ENCODE results near the gene HS6ST2.
A peak's percentile ranks its signal among the peaks of the same experiment; 100 is the strongest.

HS6ST2 gene

GRCh38 chrX:132790329-132790728, 168.1 kb downstream of the HS6ST2 start:
- DNase-seq (ENCODE audit: low spot score), result no peak

DNA sequence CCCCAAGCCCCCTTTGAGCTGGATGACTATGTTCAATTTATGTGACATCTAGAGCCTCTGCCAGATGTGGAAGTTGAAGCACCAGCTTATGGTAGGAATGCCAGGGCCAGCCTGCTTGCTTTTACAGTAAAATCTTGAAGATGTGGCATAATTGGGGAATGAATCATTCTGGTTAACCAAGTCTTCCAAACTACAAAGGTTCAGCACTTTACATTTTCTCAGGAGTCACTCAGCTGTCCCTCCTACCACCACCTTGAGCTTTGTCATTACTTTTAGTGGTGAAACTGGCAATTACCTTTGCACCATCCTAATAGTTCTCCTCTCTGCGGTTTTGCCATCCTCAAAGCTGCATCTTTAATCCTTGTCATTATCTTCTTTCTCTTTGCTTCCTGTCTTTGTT, 172.2 kb downstream of the HS6ST2 start:
- no peak for DNase-seq (ENCODE audit: low spot score)

- DNase-seq (ENCODE audit: low spot score), result no peak
These were observed 179.5 kb downstream of the HS6ST2 start for GRCh38 chrX:132778917-132779316.

- DNase-seq (ENCODE audit: low spot score), result no peak
These were observed 181.8 kb downstream of the HS6ST2 start for GRCh38 chrX:132776486-132777210.

DNA sequence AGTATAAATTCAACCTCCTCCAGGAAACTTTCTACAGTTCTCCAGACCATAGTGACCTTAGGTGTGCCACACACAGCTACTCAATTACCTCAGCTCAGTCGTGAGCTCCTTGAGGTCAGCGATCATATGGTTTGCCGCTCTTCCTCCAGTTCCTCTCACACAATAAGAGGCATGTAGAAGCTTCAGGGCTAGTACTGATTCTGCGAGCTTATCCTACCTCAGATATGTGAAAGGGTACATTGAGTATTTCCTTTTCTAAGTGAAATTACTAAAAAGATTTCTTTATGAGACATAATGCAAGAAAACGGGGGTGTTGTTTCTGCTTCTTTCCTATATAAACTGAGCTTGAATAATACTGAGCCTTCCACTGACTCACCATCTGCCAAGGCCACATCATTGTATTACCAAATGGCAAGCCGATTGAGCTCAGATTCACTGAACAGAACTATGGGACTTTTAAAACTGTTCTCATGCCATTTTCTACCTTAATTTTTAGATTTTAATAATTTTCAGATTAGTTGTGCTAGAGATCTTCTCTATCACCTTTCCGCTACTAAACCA, 183.1 kb downstream of the HS6ST2 start:
- DNase-seq (ENCODE audit: low spot score), result no peak

DNA sequence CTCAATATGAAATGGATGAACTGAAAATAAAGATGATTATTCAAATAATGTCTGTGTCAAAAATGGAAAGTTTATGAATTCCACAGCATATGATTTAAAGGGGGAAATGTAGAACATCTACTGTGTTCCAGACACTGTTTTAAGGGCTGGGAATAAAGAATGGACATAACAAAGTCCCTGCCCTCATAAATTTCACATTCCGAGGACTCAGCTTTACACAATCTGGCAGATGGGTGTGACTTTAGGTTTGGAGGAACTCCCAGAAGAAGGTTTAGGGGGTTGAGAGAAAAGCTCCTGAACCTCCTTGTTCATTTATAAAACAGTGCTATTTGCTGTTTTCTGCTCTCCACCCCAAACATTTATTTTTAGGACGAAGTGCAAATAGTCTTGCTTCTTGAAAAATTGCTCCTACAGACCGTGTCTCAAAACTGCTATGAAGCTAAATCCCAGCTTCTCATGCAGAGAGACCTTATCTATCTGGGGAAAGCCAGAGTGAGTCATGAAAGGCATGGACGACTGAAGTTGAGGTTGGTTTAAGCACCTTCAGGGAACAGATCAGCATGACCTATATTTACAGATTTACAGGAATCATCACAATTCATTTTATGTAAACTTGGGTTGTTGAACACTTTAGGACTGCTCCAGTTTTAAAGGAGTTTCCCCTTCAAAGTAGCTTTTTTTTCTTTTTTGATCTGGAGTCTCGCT, 184.3 kb downstream of the HS6ST2 start:
- DNase-seq (ENCODE audit: low spot score), result no peak

- DNase-seq (ENCODE audit: low spot score), result no peak
These were observed 188.8 kb downstream of the HS6ST2 start for GRCh38 chrX:132769609-132770008.

DNA sequence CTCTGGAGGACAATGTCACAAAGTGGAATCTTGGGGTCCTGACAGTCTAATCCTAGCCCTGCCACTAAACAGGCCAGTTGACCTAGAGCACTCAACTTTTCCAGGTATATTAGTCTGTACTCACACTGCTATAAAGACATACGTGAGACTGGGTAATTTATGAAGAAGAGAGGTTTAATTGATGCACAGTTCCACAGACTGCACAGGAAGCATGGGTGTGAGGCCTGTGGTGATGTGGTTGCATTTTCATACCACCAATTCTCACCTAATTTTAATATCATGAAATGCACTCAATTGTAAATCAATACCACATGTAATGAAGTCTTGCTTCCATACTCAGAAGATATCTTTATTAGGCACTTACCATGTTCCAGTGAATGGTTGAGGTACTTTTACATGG, 192.0 kb downstream of the HS6ST2 start:
- no peak for DNase-seq (ENCODE audit: low spot score)

DNA sequence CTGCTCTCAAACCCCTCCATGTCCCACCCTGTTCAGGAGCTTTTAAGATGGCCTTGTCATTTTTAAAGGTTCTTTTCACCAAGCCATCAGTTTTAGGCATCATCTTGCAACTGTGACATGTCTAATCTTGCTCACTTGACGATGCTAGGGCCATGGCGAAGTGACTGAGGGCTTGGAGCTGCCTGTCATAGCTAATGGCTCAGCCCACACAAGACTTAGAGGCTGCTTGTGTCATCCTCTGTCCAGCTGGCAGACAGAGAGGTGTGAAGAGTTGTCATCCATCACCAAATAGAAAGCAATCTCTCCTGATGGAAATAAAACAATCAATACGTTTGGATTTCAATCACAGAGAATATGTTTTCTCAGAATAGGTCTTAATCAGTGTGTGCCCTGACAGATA, 194.9 kb downstream of the HS6ST2 start:
- DNase-seq (ENCODE audit: low spot score), result no peak

DNA sequence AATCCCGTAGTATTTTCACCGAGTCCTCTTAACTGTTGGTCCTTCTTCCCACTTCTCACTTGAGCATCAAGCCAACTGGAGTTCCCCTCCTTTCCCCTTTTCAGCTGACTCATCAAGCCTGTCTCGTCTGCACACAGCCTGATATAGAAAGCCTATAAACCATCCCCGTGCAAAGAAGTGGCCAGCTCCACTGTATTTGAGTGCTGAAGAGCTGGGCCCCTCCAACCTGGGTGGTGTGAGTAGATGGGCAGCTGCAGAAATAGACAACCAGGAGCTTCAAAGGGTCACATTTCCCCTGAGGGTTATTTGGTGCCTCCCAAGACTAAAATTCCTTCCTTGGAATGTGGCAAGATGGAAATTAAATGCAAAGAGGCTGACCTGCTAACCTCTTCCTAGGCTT, 199.7 kb downstream of the HS6ST2 start:
- DNase-seq (ENCODE audit: low spot score), result no peak

DNA sequence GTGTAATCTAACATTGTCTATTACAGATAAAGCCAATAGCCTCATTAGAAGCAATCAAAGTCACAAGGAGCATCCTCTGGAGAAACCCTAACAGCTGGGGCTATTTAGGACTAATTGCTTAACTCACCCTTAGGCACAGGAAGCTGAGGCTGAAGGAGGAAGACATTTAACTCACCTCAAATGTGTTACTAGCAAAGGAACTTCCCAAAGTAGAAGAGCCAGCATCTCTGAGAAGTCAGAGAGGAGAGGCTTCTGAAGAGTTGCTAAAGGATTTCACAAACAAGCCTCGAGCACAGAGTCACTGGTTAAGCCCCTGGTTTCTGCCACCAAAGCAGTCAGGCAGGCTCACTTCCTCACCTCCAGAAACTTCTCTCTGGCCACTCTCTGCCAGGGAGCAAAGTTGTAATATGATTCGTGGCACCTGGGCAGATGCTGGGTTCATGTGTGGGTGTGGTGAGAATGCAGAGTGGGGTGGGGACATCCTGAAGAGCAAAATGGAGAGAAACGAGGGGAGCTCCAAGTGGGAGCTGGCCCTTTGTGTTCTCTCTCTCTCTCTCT, 201.3 kb downstream of the HS6ST2 start:
- no peak for DNase-seq (ENCODE audit: low spot score)

DNA sequence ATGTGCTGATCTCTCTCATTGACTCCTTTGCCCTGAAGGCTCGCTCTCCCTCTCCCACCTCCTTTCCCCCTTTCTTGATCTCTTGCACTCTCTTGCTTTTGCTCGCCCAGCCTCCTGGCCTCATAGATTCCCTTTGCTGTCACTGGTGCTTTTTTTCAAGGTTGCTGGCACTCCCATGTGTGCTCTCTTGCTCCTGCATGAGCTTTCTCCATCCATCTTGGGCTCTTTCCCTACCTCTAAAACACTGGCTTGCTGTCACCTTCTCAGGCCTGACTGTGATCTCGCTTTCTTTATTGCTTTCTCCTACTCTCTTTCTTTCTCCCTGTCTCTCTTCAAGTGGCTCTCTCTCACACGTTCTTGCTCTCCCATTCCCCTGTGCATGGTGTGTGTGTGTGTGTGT, 202.0 kb downstream of the HS6ST2 start:
- DNase-seq (ENCODE audit: low spot score), result no peak

- DNase-seq (ENCODE audit: low spot score), result no peak
These were observed 207.3 kb downstream of the HS6ST2 start for GRCh38 chrX:132751063-132751690.

DNA sequence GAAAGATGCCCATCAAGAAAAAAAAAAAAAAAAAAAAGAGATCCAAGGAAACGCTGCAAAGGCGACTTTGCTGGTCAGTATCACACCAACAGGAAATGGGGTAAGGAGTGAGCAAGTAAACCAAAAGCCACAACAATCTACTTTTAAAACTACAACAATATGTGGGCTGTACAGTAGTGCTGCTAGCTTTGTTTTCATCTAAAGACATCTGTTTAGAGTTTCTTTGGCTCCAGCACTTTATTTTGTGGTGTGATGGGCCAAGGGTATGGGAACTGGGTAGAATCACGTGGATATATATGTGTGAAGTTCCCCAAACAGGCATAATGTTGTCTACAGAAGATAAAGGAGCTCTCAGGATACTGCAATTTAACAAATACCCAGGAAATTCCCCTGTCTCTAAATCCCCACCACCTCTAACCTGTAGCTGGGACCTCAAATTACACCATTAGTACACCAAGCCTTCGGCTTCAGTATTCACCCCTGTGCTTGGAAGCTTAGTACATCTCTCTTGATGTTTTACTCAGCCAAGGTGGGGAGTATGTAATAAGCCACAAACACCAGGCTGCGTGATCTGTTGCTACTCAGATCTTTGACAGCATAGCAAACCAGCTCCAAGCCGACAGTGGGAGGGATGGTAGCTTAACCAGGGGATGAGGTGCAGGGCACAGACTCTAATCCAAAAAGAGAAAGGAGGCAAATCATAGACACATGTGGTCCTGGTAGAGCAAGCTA, 207.9 kb downstream of the HS6ST2 start:
- no peak for DNase-seq (ENCODE audit: low spot score)

DNA sequence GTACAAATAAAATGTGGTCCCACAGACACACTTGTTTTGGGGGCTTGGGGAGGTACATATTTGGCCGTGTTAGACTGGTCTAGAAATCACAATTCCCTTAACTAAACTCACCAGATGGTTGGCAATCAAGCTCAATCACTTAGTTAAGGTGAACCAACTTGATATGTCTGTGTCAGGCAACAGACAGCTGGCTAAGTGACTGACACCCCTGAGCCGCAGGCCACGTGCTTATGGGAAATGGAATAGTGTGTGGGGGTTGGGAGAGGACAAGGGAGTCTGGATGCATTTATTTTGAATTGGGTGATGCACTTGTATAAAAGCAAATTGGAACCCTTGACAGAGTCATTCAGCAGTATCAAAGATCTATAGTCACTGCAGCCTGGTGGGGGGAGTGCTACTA, 209.0 kb downstream of the HS6ST2 start:
- DNase-seq (ENCODE audit: low spot score), result no peak

DNA sequence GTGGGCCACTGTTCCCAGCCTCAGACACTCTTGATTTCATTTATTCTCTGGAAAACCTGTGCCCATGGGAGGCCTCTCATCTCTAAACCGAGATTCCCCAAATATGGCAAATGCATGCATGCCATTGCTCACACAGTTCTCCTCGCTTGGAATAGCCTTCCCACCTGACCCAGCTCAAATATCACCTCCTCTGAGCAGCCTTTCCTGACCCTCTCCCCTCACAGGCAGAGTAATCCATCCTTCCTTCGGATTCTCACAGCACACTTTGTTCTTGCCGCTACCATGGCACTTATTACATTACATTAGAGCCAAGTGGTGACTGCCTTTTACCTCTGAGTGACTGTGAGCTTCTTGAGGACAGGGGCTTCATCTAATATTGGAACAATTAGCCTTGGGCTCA, 209.5 kb downstream of the HS6ST2 start:
- no peak for DNase-seq (ENCODE audit: low spot score)

DNA sequence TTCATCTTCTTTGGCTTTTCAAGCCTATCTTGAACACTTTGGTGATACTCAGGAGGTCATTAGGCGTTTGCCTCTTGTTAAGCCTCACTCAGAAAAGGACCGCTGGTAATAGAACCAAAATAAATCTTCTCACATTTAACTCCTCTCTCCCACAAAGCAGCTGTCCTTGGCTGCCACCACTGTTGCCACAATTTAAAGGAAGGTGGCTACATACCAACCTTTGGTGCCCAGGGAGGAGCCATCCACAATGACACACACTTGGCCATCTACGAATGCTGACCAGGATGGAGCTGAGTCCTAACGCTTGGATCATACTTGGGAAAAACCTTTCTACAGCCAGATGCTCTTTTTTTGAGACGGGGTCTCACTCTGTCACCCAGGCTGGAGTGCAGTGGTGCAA, 210.2 kb downstream of the HS6ST2 start:
- DNase-seq (ENCODE audit: low spot score), result no peak

DNA sequence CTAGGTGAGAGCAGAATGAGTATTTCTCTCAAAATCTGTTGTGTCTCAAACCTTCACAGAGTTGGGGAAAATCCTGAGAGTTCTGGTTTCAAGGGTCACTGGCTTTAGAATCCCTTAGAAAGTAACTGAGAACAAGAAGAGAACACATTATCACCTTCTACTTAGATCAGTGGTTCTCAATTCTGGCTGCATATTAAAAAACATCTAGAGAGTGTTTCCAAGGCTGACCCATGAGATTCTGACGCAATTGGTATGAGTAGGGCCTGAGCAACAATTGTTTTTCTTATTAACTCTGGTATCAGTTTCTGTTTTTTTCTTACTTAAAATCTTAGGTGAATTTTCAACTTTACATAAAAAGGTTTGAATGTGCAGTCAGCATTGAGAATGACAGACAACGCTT, 212.8 kb downstream of the HS6ST2 start:
- no peak for DNase-seq (ENCODE audit: low spot score)

DNA sequence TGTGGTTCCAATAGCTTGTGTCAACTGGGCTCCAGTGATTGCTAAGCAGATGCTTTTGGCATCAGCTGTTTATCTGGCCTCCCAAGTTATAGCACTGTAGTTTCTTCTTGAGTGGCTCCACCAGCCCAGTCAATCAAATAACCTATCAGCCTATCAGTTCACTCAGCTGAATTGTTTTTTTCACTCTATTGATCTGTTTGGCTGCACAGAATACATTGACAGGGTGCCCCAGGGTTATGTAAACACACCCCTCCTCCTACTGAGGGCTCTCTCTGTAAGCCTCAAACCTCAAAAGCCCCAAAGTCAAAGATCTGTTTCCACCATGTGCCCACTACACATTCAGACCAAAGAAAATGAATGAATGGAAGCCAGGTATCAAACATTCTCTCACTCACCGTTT, 214.0 kb downstream of the HS6ST2 start:
- no peak for DNase-seq (ENCODE audit: low spot score)

GRCh38 chrX:132743086-132743485, 215.3 kb downstream of the HS6ST2 start:
- DNase-seq (ENCODE audit: low spot score), result no peak

- DNase-seq (ENCODE audit: low spot score), result no peak
These were observed 216.2 kb downstream of the HS6ST2 start for GRCh38 chrX:132742246-132742645.

GRCh38 chrX:132741689-132742088, 216.7 kb downstream of the HS6ST2 start:
- peak; percentile 18 for DNase-seq (ENCODE audit: low spot score)

Data from SW480 (cell line).